H9 (cell line): ENCODE data around the gene CREB1. TPM values are rescaled to one million over a fixed set of nuclear protein-coding genes. Genes with fewer than 3 reads are reported as not detected.

Experiments
- DNase-seq: peaks from one replicate; pipeline ENCODE4 v3.0.0-alpha.2; 2017
- H2AFZ ChIP-seq: one replicate; pipeline ENCODE4 v1.6.1; 2013; ENCODE audit warnings: mild to moderate bottlenecking, low read length, control low read depth, moderate library complexity
- H2AK5ac ChIP-seq: 2 replicates; pipeline ENCODE4 v1.6.1; 2013; ENCODE audit warnings: low read length, control low read depth, mixed read lengths; ENCODE audit not compliant: insufficient read length
- H2BK120ac ChIP-seq: one replicate; pipeline ENCODE4 v1.6.1; 2013; ENCODE audit warnings: low read depth, mild to moderate bottlenecking, low read length, control low read depth, inconsistent platforms; ENCODE audit not compliant: poor library complexity, severe bottlenecking
- H2BK12ac ChIP-seq: 2 replicates; pipeline ENCODE4 v1.6.1; 2013; ENCODE audit warnings: low read length, control low read depth, mixed read lengths, low read depth; ENCODE audit not compliant: insufficient read length
- H2BK15ac ChIP-seq: 2 replicates; pipeline ENCODE4 v1.6.1; 2013; ENCODE audit warnings: low read depth, low read length, control low read depth
- H2BK20ac ChIP-seq: one replicate; pipeline ENCODE4 v1.6.1; 2013; ENCODE audit warnings: low read depth, mild to moderate bottlenecking, low read length, control low read depth, inconsistent platforms; ENCODE audit not compliant: poor library complexity, severe bottlenecking
- H2BK5ac ChIP-seq: 2 replicates; pipeline ENCODE4 v1.6.1; 2013; ENCODE audit warnings: low read length, control low read depth, mixed read lengths; ENCODE audit not compliant: insufficient read length
- H3K14ac ChIP-seq: 2 replicates; pipeline ENCODE4 v1.6.1; 2013; ENCODE audit warnings: low read length, control low read depth; ENCODE audit not compliant: insufficient read depth
- H3K18ac ChIP-seq: 2 replicates; pipeline ENCODE4 v1.6.1; 2013; ENCODE audit warnings: low read depth, mild to moderate bottlenecking, mixed read lengths, low read length, control low read depth; ENCODE audit not compliant: insufficient read length
- H3K23ac ChIP-seq: 2 replicates; pipeline ENCODE4 v1.6.1; 2013; ENCODE audit warnings: low read length, control low read depth, mixed read lengths, low read depth; ENCODE audit not compliant: insufficient read length
- H3K23me2 ChIP-seq: 2 replicates; pipeline ENCODE4 v1.6.1; 2013; ENCODE audit warnings: low read depth, mild to moderate bottlenecking, mixed read lengths, low read length, control low read depth; ENCODE audit not compliant: insufficient read length, poor library complexity, severe bottlenecking
- H3K27ac ChIP-seq: 2 replicates; pipeline ENCODE4 v1.5.1; 2013; ENCODE audit warnings: low read length, control low read depth, mixed read lengths, low read depth; ENCODE audit not compliant: insufficient read length
- H3K27me3 ChIP-seq: 2 replicates; pipeline ENCODE4 v1.6.1; 2013; ENCODE audit warnings: low read length, control low read depth, inconsistent platforms; ENCODE audit not compliant: insufficient read depth
- H3K4ac ChIP-seq: 2 replicates; pipeline ENCODE4 v1.6.1; 2013; ENCODE audit warnings: low read depth, mild to moderate bottlenecking, control low read depth, inconsistent platforms, low read length, moderate library complexity
- H3K4me1 ChIP-seq: 2 replicates; pipeline ENCODE4 v1.6.1; 2013; ENCODE audit warnings: low read length, control low read depth, inconsistent platforms; ENCODE audit not compliant: insufficient read depth
- H3K4me2 ChIP-seq: 2 replicates; pipeline ENCODE4 v1.6.1; 2013; ENCODE audit warnings: low read length, control low read depth, mixed read lengths; ENCODE audit not compliant: insufficient read length, insufficient read depth
- H3K56ac ChIP-seq: 2 replicates; pipeline ENCODE4 v1.6.1; 2013; ENCODE audit warnings: low read depth, mild to moderate bottlenecking, mixed read lengths, low read length, control low read depth; ENCODE audit not compliant: insufficient read length
- H3K79me1 ChIP-seq: 2 replicates; pipeline ENCODE4 v1.6.1; 2013; ENCODE audit warnings: low read depth, mild to moderate bottlenecking, moderate library complexity, low read length, control low read depth, inconsistent platforms; ENCODE audit not compliant: insufficient read depth, poor library complexity, severe bottlenecking
- H3K79me2 ChIP-seq: 2 replicates; pipeline ENCODE4 v1.6.1; 2013; ENCODE audit warnings: low read length, control low read depth, inconsistent platforms; ENCODE audit not compliant: insufficient read depth
- H3K9ac ChIP-seq: 2 replicates; pipeline ENCODE4 v1.6.1; 2013; ENCODE audit warnings: low read length, control low read depth, mixed read lengths; ENCODE audit not compliant: insufficient read length; ENCODE audit errors: extremely low read depth
- H3K9me3 ChIP-seq: one replicate; pipeline ENCODE4 v1.6.1; 2013; ENCODE audit warnings: low read depth, low read length, inconsistent platforms; ENCODE audit not compliant: control insufficient read depth
- H3T11ph ChIP-seq: one replicate; pipeline ENCODE4 v1.6.1; 2013; ENCODE audit warnings: mild to moderate bottlenecking, low read length, control low read depth, inconsistent platforms
- H4K20me1 ChIP-seq: one replicate; pipeline ENCODE4 v1.6.1; 2013; ENCODE audit not compliant: control insufficient read depth, insufficient read length, insufficient read depth
- H4K5ac ChIP-seq: 2 replicates; pipeline ENCODE4 v1.6.1; 2013; ENCODE audit warnings: low read depth, mild to moderate bottlenecking, mixed read lengths, low read length, control low read depth; ENCODE audit not compliant: insufficient read length
- H4K8ac ChIP-seq: replicated peaks from 2 replicates; pipeline ENCODE4 v1.6.1; 2013; ENCODE audit warnings: low read length, control low read depth, mixed read lengths, low read depth; ENCODE audit not compliant: insufficient read length
- H4K91ac ChIP-seq: 2 replicates; pipeline ENCODE4 v1.6.1; 2013; ENCODE audit warnings: low read depth, mild to moderate bottlenecking, moderate library complexity, mixed read lengths, low read length, control low read depth; ENCODE audit not compliant: insufficient read length
- H3K27ac Mint-ChIP-seq, 3 experiments: 2 replicates in 2 of 3; 3 replicates in 1 of 3; pipeline ENCODE4 v1.8.0; 2020 to 2021; ENCODE audit warnings: mixed read lengths in 3 of 3, mild to moderate bottlenecking in 1 of 3, moderate library complexity in 1 of 3
- H3K27me3 Mint-ChIP-seq: 2 replicates; pipeline ENCODE4 v1.8.0; 2021; ENCODE audit warnings: low read depth, mild to moderate bottlenecking, moderate library complexity, mixed read lengths
- H3K36me3 Mint-ChIP-seq, 3 experiments: 2 replicates in 2 of 3; 3 replicates in 1 of 3; pipeline ENCODE4 v1.8.0; 2020 to 2021; ENCODE audit warnings: low read depth in 3 of 3, mixed read lengths in 3 of 3; ENCODE audit not compliant: insufficient read depth in 1 of 3
- H3K4me1 Mint-ChIP-seq, 2 experiments: 2 replicates each; pipeline ENCODE4 v1.8.0; 2020; ENCODE audit warnings: mixed read lengths in 2 of 2
- H3K4me3 Mint-ChIP-seq, 2 experiments: 2 replicates in 1 of 2; 3 replicates in 1 of 2; pipeline ENCODE4 v1.8.0; 2020 to 2021; ENCODE audit warnings: mild to moderate bottlenecking in 2 of 2, mixed read lengths in 2 of 2, moderate library complexity in 1 of 2
- H3K9me3 Mint-ChIP-seq, 2 experiments: 2 replicates in 1 of 2; 3 replicates in 1 of 2; pipeline ENCODE4 v1.8.0; 2020; ENCODE audit warnings: mild to moderate bottlenecking in 2 of 2, mixed read lengths in 2 of 2, moderate library complexity in 1 of 2
- CTCF ChIP-seq: fragments of 200-600 bp; sonication (generic); conservative IDR thresholded peaks from 3 replicates; pipeline ENCODE4 v1.8.0; 2021; ENCODE audit warnings: antibody characterized with exemption, mild to moderate bottlenecking
- WGBS: extraction: QIAGEN DNeasy Blood & Tissue Kit; methylation state at CpG from one replicate; pipeline ENCODE4 v1.1.7; 2013; ENCODE audit warnings: missing lambda C conversion rate, low lambda C conversion rate, mixed read lengths; ENCODE audit not compliant: insufficient read length; ENCODE audit errors: extremely low coverage; 5-methylcytosine and 5-hydroxymethylcytosine counted together
- total RNA-seq: library from RNA; stranded (reverse); gene quantifications from 2 replicates; pipeline ENCODE4 v1.2.1, GENCODE V29; 2021

The CREB1 gene
- total RNA-seq, 1 experiment from 2014 or later: 103 TPM

- Histone ChIP-seq H3K56ac (no peak overlapping the region), H3T11ph (no peak overlapping the region), H3K23ac (no peak overlapping the region), H2AK5ac (no peak overlapping the region), H4K20me1 (no peaks in the 10 kb centered on the region), H4K8ac (no peak overlapping the region), H2BK120ac (no peak overlapping the region), H3K9ac (no peak overlapping the region), H4K91ac (no peak overlapping the region), H3K14ac (no peak overlapping the region), H3K4me2 (no peak overlapping the region), H4K5ac (no peak overlapping the region), H2BK5ac (no peak overlapping the region), H3K4ac (no peak overlapping the region), H3K27me3 (no peaks in the 10 kb centered on the region), H3K79me2 (no peaks in the 10 kb centered on the region), H2BK12ac (no peak overlapping the region), H3K9me3 (no peaks in the 10 kb centered on the region), H3K79me1 (no peaks in the 10 kb centered on the region), H3K4me1 (no peaks in the 10 kb centered on the region; the same call in 1 of the 2 replicates), H3K23me2 (no peaks in the 10 kb centered on the region), H3K27ac (no peak overlapping the region), H3K18ac (no peak overlapping the region), H2BK20ac (no peak overlapping the region), H2BK15ac (no peak overlapping the region), H2AFZ (no peak overlapping the region)
- no CpG with 5 or more reads among the region's 5 CpGs for WGBS
- DNase-seq: no peak
- no peaks in the 10 kb centered on the region for H3K36me3 Mint-ChIP-seq
- H3K27ac Mint-ChIP-seq: no peak overlapping the region
- H3K9me3 Mint-ChIP-seq: no peaks in the 10 kb centered on the region
- peaks cover 4 to 8% of the 10 kb centered on the region in 2 experiments for H3K4me1 Mint-ChIP-seq
- no peaks in the 10 kb centered on the region for H3K27me3 Mint-ChIP-seq
- no peak for TF ChIP-seq CTCF
- no peak overlapping the region for H3K4me3 Mint-ChIP-seq
Observed at GRCh38 chr2:207491956-207492355, 37.8 kb upstream of the CREB1 start.
